Keratinocyte (primary cell): Measurements from ENCODE around the gene PRUNE1. TPM values are rescaled to one million over a fixed set of nuclear protein-coding genes. Genes with fewer than 3 reads are reported as not detected.

Experiments
- DNase-seq: peaks from one replicate; pipeline ENCODE4 v3.0.0-alpha.2; 2011; ENCODE audit warnings: low read depth, missing footprints, low spot score
- FAIRE-seq: peaks from 2 replicates; lab custom pipeline; 2011; peaks lifted over from hg19 to GRCh38; lab: Jason Lieb, UNC
- H2AFZ ChIP-seq: 2 replicates; pipeline ENCODE4 v1.6.0; 2012; ENCODE audit warnings: low read length, control low read depth, inconsistent platforms; ENCODE audit not compliant: control insufficient read depth
- H3K27ac ChIP-seq: 2 replicates; pipeline ENCODE4 v1.5.1; 2011; ENCODE audit warnings: low read length; ENCODE audit not compliant: control insufficient read depth, insufficient read depth
- H3K27me3 ChIP-seq: 3 replicates; pipeline ENCODE4 v1.6.0; 2011; ENCODE audit warnings: low read length; ENCODE audit not compliant: control insufficient read depth, insufficient read depth; ENCODE audit errors: extremely low read depth
- H3K36me3 ChIP-seq, 2 experiments: 2 replicates in 1 of 2; 3 replicates in 1 of 2; pipeline ENCODE4 v1.5.1; 2011; ENCODE audit warnings: low read length in 2 of 2, mild to moderate bottlenecking in 1 of 2; ENCODE audit not compliant: control insufficient read depth in 2 of 2, insufficient read depth in 2 of 2; ENCODE audit errors: extremely low read depth in 1 of 2
- H3K4me1 ChIP-seq: 3 replicates; pipeline ENCODE4 v1.5.1; 2011; ENCODE audit warnings: low read length; ENCODE audit not compliant: control insufficient read depth, insufficient read depth; ENCODE audit errors: extremely low read depth
- H3K4me2 ChIP-seq: 3 replicates; pipeline ENCODE4 v1.6.0; 2011; ENCODE audit warnings: low read depth, low read length; ENCODE audit not compliant: control insufficient read depth, insufficient read depth; ENCODE audit errors: extremely low read depth
- H3K4me3 ChIP-seq, 3 experiments: fragments of 200-600 bp in 1 of 3; sonication (generic) in 1 of 3; 2 replicates in 2 of 3; 3 replicates in 1 of 3; pipeline ENCODE4 v1.5.1; 2011 to 2016; ENCODE audit warnings: low read length in 3 of 3, mild to moderate bottlenecking in 3 of 3, control low read depth in 2 of 3, inconsistent platforms in 1 of 3, low read depth in 1 of 3, mixed read lengths in 1 of 3, mixed run types in 1 of 3, moderate library complexity in 1 of 3; ENCODE audit not compliant: control insufficient read depth in 2 of 3, insufficient read depth in 2 of 3; ENCODE audit errors: extremely low read depth in 1 of 3
- H3K79me2 ChIP-seq: 2 replicates; pipeline ENCODE4 v1.6.0; 2012; ENCODE audit warnings: low read length; ENCODE audit not compliant: control insufficient read depth, insufficient read depth
- H3K9ac ChIP-seq: 3 replicates; pipeline ENCODE4 v1.6.0; 2011; ENCODE audit warnings: low read length; ENCODE audit not compliant: control insufficient read depth, insufficient read depth; ENCODE audit errors: extremely low read depth
- H3K9me1 ChIP-seq: 3 replicates; pipeline ENCODE4 v1.6.0; 2011; ENCODE audit warnings: low read length; ENCODE audit not compliant: control insufficient read depth, insufficient read depth; ENCODE audit errors: extremely low read depth
- H3K9me3 ChIP-seq: 2 replicates; pipeline ENCODE4 v1.5.1; 2012; ENCODE audit warnings: low read depth, low read length; ENCODE audit not compliant: control insufficient read depth
- H4K20me1 ChIP-seq: 3 replicates; pipeline ENCODE4 v1.6.0; 2011; ENCODE audit warnings: low read length; ENCODE audit not compliant: control insufficient read depth, insufficient read depth; ENCODE audit errors: extremely low read depth
- EZH2 ChIP-seq: IDR thresholded peaks from one replicate; pipeline ENCODE4 v1.6.1; 2012; ENCODE audit warnings: inconsistent platforms, mild to moderate bottlenecking, low read length, moderate library complexity
- dilution Hi-C: fragments of 300-500 bp; cut with MboI; formaldehyde crosslinking; loops from one replicate; pipeline ENCODE4 v1.7.0; 2020; ENCODE audit warnings: low sequenced_read_pairs; ENCODE audit not compliant: extremely low pct_ligation_motif_present
- polyA plus RNA-seq, 5 experiments: library from polyadenylated mRNA; depleted of rRNA in 3 of 5; stranded (reverse) in 3 of 5; stranded (forward) in 1 of 5; unstranded in 1 of 5; fragments of >200 nt; gene quantifications; 1 replicate in 1 of 5; 2 replicates in 3 of 5; 3 replicates in 1 of 5; pipeline versions ENCODE4 v1.2.1 to v1.2.3, GENCODE V29; 2011 to 2012; ENCODE audit warnings: missing spikeins in 2 of 5, low read depth in 1 of 5, low replicate concordance in 1 of 5
- TF ChIP-seq, protein P1 (sequence below), 3 experiments: IDR thresholded peaks in 1 of 3; conservative IDR thresholded peaks in 1 of 3; optimal IDR thresholded peaks in 1 of 3; 2 replicates in 2 of 3; 3 replicates in 1 of 3; pipeline versions ENCODE3 to v1.5.1; 2011; ENCODE audit warnings: low read length in 3 of 3, mild to moderate bottlenecking in 3 of 3, moderate library complexity in 2 of 3, control low read depth in 1 of 3, inconsistent platforms in 1 of 3; ENCODE audit not compliant: insufficient read depth in 2 of 3; ENCODE audit errors: extremely low read depth in 1 of 3

The PRUNE1 gene
- polyA plus RNA-seq, 1 donor (not counting 4 experiments of a cell fraction or from before 2014, with no cell fraction given): 15.4 TPM

DNA sequence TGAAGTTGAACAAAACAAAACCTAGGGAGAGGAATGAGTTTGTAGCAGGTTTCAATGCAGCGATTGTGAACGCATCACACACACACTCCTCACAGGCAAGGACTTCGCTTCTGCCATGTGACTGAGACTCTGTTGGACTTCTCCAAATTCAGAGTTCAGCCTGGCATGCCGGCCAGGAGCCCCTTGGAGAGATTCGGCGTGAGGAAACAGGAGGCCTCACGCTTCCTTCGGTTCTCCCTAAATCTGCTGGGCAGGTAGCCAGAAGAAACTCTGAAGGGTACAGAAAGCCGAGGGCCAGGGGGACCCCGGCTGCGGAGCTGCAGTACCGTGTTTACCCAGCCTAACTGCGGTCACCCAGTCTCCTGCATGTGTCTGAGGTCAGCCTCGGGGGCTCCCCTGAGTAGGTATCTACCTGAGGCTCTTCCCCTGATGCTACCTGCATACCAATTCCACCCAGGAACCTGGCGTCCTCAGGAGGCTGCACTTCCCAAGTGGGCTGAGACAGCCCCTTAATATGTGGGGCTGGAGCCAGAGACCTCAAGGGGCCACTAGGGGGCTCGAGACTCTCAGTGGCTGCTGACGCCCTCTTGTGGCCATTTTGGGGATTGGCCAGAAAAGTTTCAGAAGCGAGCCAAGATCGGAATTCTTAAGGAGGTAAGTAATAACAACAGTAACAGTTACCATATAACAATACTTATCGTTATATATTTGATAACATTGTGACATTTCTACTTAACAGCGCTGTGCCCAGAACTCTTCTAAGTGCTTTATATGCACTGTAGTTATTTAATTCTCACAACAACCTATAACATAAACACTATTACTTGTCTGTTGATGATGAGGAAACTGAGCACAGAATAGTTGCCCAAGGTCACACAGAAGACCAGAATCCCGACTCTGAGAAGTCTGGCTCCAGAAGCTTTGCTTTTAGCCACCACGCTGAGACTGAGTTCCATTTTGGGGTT, 28.9 kb upstream of the PRUNE1 start:
- Histone ChIP-seq H3K27ac (no peak overlapping the region), H3K4me2 (peak overlapping the region; percentile 4), H3K79me2 (no peaks in the 10 kb centered on the region), H2AFZ (peak overlapping the region; percentile 24), H4K20me1 (no peaks in the 10 kb centered on the region), H3K4me3 (no peak overlapping the region), H3K27me3 (no peaks in the 10 kb centered on the region), H3K36me3 (no peaks in the 10 kb centered on the region), H3K9me1 (no peaks in the 10 kb centered on the region), H3K9me3 (no peaks in the 10 kb centered on the region), H3K4me1 (peaks cover 34% of the 10 kb centered on the region), H3K9ac (no peak overlapping the region)
- FAIRE-seq: no peak
- dilution Hi-C loops: no loop called here
- DNase-seq: no peak
- TF ChIP-seq, protein P1, sequence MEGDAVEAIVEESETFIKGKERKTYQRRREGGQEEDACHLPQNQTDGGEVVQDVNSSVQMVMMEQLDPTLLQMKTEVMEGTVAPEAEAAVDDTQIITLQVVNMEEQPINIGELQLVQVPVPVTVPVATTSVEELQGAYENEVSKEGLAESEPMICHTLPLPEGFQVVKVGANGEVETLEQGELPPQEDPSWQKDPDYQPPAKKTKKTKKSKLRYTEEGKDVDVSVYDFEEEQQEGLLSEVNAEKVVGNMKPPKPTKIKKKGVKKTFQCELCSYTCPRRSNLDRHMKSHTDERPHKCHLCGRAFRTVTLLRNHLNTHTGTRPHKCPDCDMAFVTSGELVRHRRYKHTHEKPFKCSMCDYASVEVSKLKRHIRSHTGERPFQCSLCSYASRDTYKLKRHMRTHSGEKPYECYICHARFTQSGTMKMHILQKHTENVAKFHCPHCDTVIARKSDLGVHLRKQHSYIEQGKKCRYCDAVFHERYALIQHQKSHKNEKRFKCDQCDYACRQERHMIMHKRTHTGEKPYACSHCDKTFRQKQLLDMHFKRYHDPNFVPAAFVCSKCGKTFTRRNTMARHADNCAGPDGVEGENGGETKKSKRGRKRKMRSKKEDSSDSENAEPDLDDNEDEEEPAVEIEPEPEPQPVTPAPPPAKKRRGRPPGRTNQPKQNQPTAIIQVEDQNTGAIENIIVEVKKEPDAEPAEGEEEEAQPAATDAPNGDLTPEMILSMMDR (optimal IDR thresholded peaks at IDR 0.05 in 1 of 3, IDR thresholded peaks at IDR 0.05 in 1 of 3, conservative IDR thresholded peaks at IDR 0.05 in 1 of 3; ENCODE audit: extremely low read depth in 1 of 3, insufficient read depth in 2 of 3, low read length in 3 of 3): peak; percentile 97 to 100 (median 100)
- no peak for TF ChIP-seq EZH2

DNA sequence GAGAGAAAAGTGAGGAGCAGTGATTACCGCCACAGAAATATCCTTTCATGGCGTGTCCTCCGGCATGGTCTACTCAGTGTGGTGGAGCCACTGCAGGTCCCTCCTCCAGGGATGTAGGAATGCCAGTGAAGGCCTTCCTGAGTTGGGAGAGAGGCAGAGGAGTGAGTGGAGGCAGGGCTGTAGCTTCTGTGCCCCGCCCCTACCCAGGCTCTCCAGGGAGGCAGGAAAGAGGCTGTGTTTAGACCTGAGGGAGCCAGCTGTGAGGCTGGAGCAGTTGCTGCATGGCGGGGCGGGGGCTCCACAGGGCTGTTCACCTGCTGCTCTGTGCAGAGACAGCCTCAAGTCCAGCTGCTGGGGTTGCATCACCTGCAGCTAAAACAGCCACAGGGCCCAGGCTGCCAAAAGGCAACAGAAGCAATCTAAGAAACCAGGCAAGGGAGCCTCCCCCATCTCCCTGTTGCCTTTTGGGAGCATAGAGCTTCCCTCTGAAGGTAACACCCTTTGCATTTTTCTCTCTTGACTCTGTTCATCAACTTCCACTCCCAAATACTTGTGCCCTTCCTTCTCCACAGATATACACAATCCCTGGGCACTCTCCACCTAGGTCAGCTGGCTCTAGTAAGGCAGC, 27.0 kb upstream of the PRUNE1 start:
- Histone ChIP-seq H3K4me1 (peaks cover 34% of the 10 kb centered on the region), H3K36me3 (no peaks in the 10 kb centered on the region), H3K9me1 (no peaks in the 10 kb centered on the region), H3K4me3 (peak overlapping the region in 1 of 3 experiments; percentile 15), H2AFZ (peak overlapping the region; percentile 34), H3K9ac (peak overlapping the region; percentile 16), H4K20me1 (no peaks in the 10 kb centered on the region), H3K9me3 (no peaks in the 10 kb centered on the region), H3K27ac (peak overlapping the region; percentile 19), H3K79me2 (no peaks in the 10 kb centered on the region), H3K4me2 (peak overlapping the region; percentile 63), H3K27me3 (no peaks in the 10 kb centered on the region)
- TF ChIP-seq EZH2: no peak
- TF ChIP-seq, protein P1 (optimal IDR thresholded peaks at IDR 0.05 in 1 of 3, IDR thresholded peaks at IDR 0.05 in 1 of 3, conservative IDR thresholded peaks at IDR 0.05 in 1 of 3; ENCODE audit: extremely low read depth in 1 of 3, insufficient read depth in 2 of 3, low read length in 3 of 3): no peak
- DNase-seq (no peak), FAIRE-seq (peak; percentile 43)
- dilution Hi-C loops: no loop called here
